GM10266 (cell line): ENCODE data around the gene P4HB.

Source experiments
- DNase-seq: peaks from one replicate; pipeline ENCODE4 v3.0.0; 2012; ENCODE audit errors: extremely low spot score
- CTCF ChIP-seq: IDR thresholded peaks from 2 replicates; pipeline ENCODE4 v1.5.1; 2012; ENCODE audit warnings: mild to moderate bottlenecking, low read depth; ENCODE audit not compliant: control insufficient read depth, insufficient read depth; ENCODE audit errors: missing control alignments

The P4HB gene

GRCh38 chr17:81808778-81809555 is 51.4 kb downstream of the P4HB start:
- DNase-seq = peak; percentile 43
- TF ChIP-seq CTCF = peak; percentile 32

GRCh38 chr17:81807839-81808238 is 52.5 kb downstream of the P4HB start:
- no peak for DNase-seq
- TF ChIP-seq CTCF = no peak

GRCh38 chr17:81807210-81807719 is 53.1 kb downstream of the P4HB start:
- no peak for DNase-seq
- TF ChIP-seq CTCF = no peak

- TF ChIP-seq CTCF = no peak
These were observed 53.7 kb downstream of the P4HB start for GRCh38 chr17:81806461-81807209.

GRCh38 chr17:81805707-81806460 is 54.5 kb downstream of the P4HB start:
- no peak for TF ChIP-seq CTCF
- DNase-seq = no peak

More at GRCh38 chr17:81806461-81807209, 53.7 kb downstream of the P4HB start:
- peak; percentile 30 for DNase-seq

GRCh38 chr17:81804559-81805399 is 55.6 kb downstream of the P4HB start:
- DNase-seq = peak; percentile 37
- no peak for TF ChIP-seq CTCF
